Measurements from ENCODE around the gene RGS17. TPM values are rescaled to one million over a fixed set of nuclear protein-coding genes. Genes with fewer than 3 reads are reported as not detected.

The RGS17 gene
- total and polyA plus RNA-seq, 2 of the 13 experiments (the other 11 are each of a cell fraction or from before 2014, with no cell fraction given) = 0.04 TPM; not detected in 1

GRCh38 chr6:152982904-152983636 is 148.0 kb downstream of the RGS17 start, which contains the start of gene FBXO5 (continued):
- TF ChIP-seq ZNF891 (CRISPR knock-in tag; IDR thresholded peaks at IDR 0.05) = peak; percentile 49; the same call in 1 of the 2 replicates
- TF ChIP-seq MEIS1 (CRISPR knock-in tag; IDR thresholded peaks at IDR 0.05; ENCODE audit: borderline replicate concordance) = peak; percentile 72; the same call in 1 of the 2 replicates
- peak; percentile 83; the same call in 1 of the 2 replicates for TF ChIP-seq NRL (CRISPR knock-in tag; IDR thresholded peaks at IDR 0.05; ENCODE audit: borderline replicate concordance)
- TF ChIP-seq RBAK (CRISPR knock-in tag; IDR thresholded peaks at IDR 0.05) = no peak
- TF ChIP-seq HES4 (CRISPR knock-in tag; IDR thresholded peaks at IDR 0.05; ENCODE audit: borderline replicate concordance) = 0 out of 2 replicates have a peak, but pooled peaks have one; percentile 38
- TF ChIP-seq ATF3 (CRISPR knock-in tag; IDR thresholded peaks at IDR 0.05) = peak; percentile 31
- no peak; the same call in 1 of the 2 replicates for TF ChIP-seq MTERF4 (CRISPR knock-in tag; IDR thresholded peaks at IDR 0.05)
- TF ChIP-seq ZNF878 (CRISPR knock-in tag; IDR thresholded peaks at IDR 0.05) = peak; percentile 99
- TF ChIP-seq RBM39 (IDR thresholded peaks at IDR 0.05; ENCODE audit: low read depth, low read length, poor library complexity, severe bottlenecking) = no peak
- TF ChIP-seq, protein P1, sequence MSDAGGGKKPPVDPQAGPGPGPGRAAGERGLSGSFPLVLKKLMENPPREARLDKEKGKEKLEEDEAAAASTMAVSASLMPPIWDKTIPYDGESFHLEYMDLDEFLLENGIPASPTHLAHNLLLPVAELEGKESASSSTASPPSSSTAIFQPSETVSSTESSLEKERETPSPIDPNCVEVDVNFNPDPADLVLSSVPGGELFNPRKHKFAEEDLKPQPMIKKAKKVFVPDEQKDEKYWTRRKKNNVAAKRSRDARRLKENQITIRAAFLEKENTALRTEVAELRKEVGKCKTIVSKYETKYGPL (CRISPR knock-in tag; IDR thresholded peaks at IDR 0.05) = peak; percentile 84; the same call in 1 of the 2 replicates
- TF ChIP-seq MATR3 (CRISPR knock-in tag; IDR thresholded peaks at IDR 0.05) = no peak
- peak; percentile 81 for TF ChIP-seq TAF1 (CRISPR knock-in tag; IDR thresholded peaks at IDR 0.05)
- TF ChIP-seq ZNF337 (CRISPR knock-in tag; IDR thresholded peaks at IDR 0.05; ENCODE audit: borderline replicate concordance, low read depth) = no peak
- TF ChIP-seq SSRP1 (CRISPR knock-in tag; IDR thresholded peaks at IDR 0.05) = no peak
- no peak for TF ChIP-seq ATRX (CRISPR knock-in tag; IDR thresholded peaks at IDR 0.05; ENCODE audit: borderline replicate concordance)
- no peak for TF ChIP-seq HDAC6 (IDR thresholded peaks at IDR 0.05; ENCODE audit: low read depth, low read length)
- no peak for TF ChIP-seq ZMYM3 (CRISPR knock-in tag; IDR thresholded peaks at IDR 0.05)
- peak; percentile 82; the same call in 1 of the 2 replicates for TF ChIP-seq HNF1B (CRISPR knock-in tag; IDR thresholded peaks at IDR 0.05)
- TF ChIP-seq ZNF792 (CRISPR knock-in tag; IDR thresholded peaks at IDR 0.05) = peak; percentile 96
- 0 out of 2 replicates have a peak, but pooled peaks have one; percentile 86 for TF ChIP-seq ZNF557 (CRISPR knock-in tag; IDR thresholded peaks at IDR 0.05)
- no peak for TF ChIP-seq KDM3A (CRISPR knock-in tag; IDR thresholded peaks at IDR 0.05; ENCODE audit: low read depth)
